KBM-7 (cell line): Measurements from ENCODE around the gene MCHR2.

Source experiments
- DNase-seq: peaks from one replicate; pipeline ENCODE4 v3.0.0-alpha.2; 2015
- in situ Hi-C: fragments of 300-500 bp; cut with MboI; formaldehyde crosslinking; loops from 2 replicates; pipeline ENCODE4 v1.14.3; 2020; ENCODE audit warnings: low sequenced_read_pairs, low pct_unique_long_range_greater_than_20kb, mixed read lengths

Gene MCHR2

GRCh38 chr6:99912657-99913056, 81.4 kb downstream of the MCHR2 start:
- DNase-seq, result no peak
- in situ Hi-C loops, result no loop called here

GRCh38 chr6:99905209-99906106, 88.6 kb downstream of the MCHR2 start:
- DNase-seq, result peak; percentile 40
- in situ Hi-C loops, result no loop called here

GRCh38 chr6:99901596-99902384, 92.2 kb downstream of the MCHR2 start:
- in situ Hi-C loops, result no loop called here
- no peak for DNase-seq

GRCh38 chr6:99894815-99895214, 99.2 kb downstream of the MCHR2 start:
- no peak for DNase-seq
- in situ Hi-C loops, result no loop called here

GRCh38 chr6:99887066-99887465, 107.0 kb downstream of the MCHR2 start:
- no peak for DNase-seq
- in situ Hi-C loops, result no loop called here

GRCh38 chr6:99885051-99885450, 109.0 kb downstream of the MCHR2 start:
- no peak for DNase-seq
- in situ Hi-C loops, result no loop called here

- DNase-seq, result no peak
- in situ Hi-C loops, result no loop called here
Measured at GRCh38 chr6:99882128-99882702, 111.8 kb downstream of the MCHR2 start.

GRCh38 chr6:99879431-99879830, 114.6 kb downstream of the MCHR2 start:
- in situ Hi-C loops, result no loop called here

GRCh38 chr6:99875068-99875467, 119.0 kb downstream of the MCHR2 start:
- no peak for DNase-seq
- in situ Hi-C loops, result no loop called here

More at GRCh38 chr6:99879431-99879830, 114.6 kb downstream of the MCHR2 start:
- no peak for DNase-seq

GRCh38 chr6:99873084-99873483, 120.9 kb downstream of the MCHR2 start:
- in situ Hi-C loops, result no loop called here
- DNase-seq, result no peak

- DNase-seq, result no peak
- in situ Hi-C loops, result no loop called here
Measured at GRCh38 chr6:99871641-99872040, 122.4 kb downstream of the MCHR2 start.
